Esophagus muscularis mucosa (tissue), 3 donors: Measurements from ENCODE around the gene DHX16.

Experiments used
- EP300 ChIP-seq: sonication (generic); formaldehyde crosslinking; IDR thresholded peaks from one replicate; pipeline ENCODE4 v1.6.1; 2017; ENCODE audit warnings: antibody characterized with exemption
- TF ChIP-seq, protein P1 (sequence below), 3 experiments: fragments of 200-600 bp in 2 of 3; fragments of 450-650 bp in 1 of 3; sonication (generic) in 2 of 3; IDR thresholded peaks; one replicate each; pipeline ENCODE4 v1.5.1; 2017 to 2019; ENCODE audit warnings: antibody characterized with exemption in 3 of 3, mild to moderate bottlenecking in 2 of 3, moderate library complexity in 1 of 3

DNA sequence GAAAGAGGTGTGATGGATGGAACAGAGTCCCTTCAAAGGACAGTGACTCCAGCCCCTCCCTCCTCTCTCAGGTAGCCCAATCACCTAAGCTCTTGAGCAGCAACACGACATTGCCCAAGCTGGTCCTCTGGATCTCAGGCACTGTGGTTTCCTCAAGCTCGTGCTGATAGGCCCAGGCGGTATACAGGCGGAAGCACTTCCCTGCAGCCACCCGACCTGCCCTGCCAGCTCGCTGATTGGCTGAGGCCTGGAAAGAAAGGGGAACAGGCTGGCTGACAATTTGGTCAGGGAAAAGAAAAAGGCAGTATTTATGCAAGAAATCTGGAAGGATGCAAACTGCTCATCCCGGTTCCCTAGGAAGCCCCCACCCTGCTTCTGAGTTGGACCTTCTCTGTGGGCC is 16.3 kb downstream of the DHX16 start:
- TF ChIP-seq, protein P1, sequence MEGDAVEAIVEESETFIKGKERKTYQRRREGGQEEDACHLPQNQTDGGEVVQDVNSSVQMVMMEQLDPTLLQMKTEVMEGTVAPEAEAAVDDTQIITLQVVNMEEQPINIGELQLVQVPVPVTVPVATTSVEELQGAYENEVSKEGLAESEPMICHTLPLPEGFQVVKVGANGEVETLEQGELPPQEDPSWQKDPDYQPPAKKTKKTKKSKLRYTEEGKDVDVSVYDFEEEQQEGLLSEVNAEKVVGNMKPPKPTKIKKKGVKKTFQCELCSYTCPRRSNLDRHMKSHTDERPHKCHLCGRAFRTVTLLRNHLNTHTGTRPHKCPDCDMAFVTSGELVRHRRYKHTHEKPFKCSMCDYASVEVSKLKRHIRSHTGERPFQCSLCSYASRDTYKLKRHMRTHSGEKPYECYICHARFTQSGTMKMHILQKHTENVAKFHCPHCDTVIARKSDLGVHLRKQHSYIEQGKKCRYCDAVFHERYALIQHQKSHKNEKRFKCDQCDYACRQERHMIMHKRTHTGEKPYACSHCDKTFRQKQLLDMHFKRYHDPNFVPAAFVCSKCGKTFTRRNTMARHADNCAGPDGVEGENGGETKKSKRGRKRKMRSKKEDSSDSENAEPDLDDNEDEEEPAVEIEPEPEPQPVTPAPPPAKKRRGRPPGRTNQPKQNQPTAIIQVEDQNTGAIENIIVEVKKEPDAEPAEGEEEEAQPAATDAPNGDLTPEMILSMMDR (IDR thresholded peaks at IDR 0.05): no peak
- TF ChIP-seq EP300: no peak
